Esophagus squamous epithelium (tissue), 5 donors: ENCODE data around the gene LHPP. TPM values are rescaled to one million over a fixed set of nuclear protein-coding genes. Genes with fewer than 3 reads are reported as not detected.

ENCODE experiments used
- DNase-seq: peaks from one replicate; lab custom pipeline; 2025; lab: John Stamatoyannopoulos, UW
- H3K27ac ChIP-seq, 4 donors: fragments of 200-600 bp; sonication (generic); one replicate each; pipeline ENCODE4 v1.5.1; 2016 to 2019; ENCODE audit warnings: mild to moderate bottlenecking in 1 of 4
- H3K27me3 ChIP-seq, 4 donors: fragments of 200-600 bp; sonication (generic); 1 replicate in 3 of 4; 2 replicates in 1 of 4; pipeline versions ENCODE4 v1.5.1 to v1.6.0; 2017 to 2021; ENCODE audit warnings: antibody characterized with exemption in 1 of 4
- H3K36me3 ChIP-seq, 3 donors: fragments of 200-600 bp; sonication (generic); one replicate each; pipeline ENCODE4 v1.5.1; 2016 to 2019
- H3K4me1 ChIP-seq, 3 donors: fragments of 200-600 bp; sonication (generic); one replicate each; pipeline ENCODE4 v1.5.1; 2017 to 2019
- H3K4me3 ChIP-seq, 4 donors: fragments of 200-600 bp; sonication (generic); 1 replicate in 3 of 4; 2 replicates in 1 of 4; pipeline ENCODE4 v1.5.1; 2016 to 2019; ENCODE audit warnings: mild to moderate bottlenecking in 2 of 4, moderate library complexity in 1 of 4
- H3K9me3 ChIP-seq, 3 donors: fragments of 200-600 bp; sonication (generic); one replicate each; pipeline ENCODE4 v1.5.1; 2016 to 2019
- POLR2A ChIP-seq, 4 donors: fragments of 450-650 bp; IDR thresholded peaks; one replicate each; pipeline ENCODE4 v1.6.1; 2017; ENCODE audit warnings: antibody characterized with exemption in 4 of 4, mild to moderate bottlenecking in 4 of 4, moderate library complexity in 3 of 4
- WGBS, 2 donors: methylation state at CpG; one replicate each; pipeline ENCODE4 v1.1.5; 2018; 5-methylcytosine and 5-hydroxymethylcytosine counted together
- intact Hi-C: fragments of 100-400 bp; cut with DNase I; formaldehyde crosslinking; loops from one replicate; pipeline ENCODE4 v1.15.0; 2022
- total RNA-seq, 4 donors: library from RNA; depleted of rRNA; stranded (reverse); fragments of >200 nt; gene quantifications; one replicate each; pipeline ENCODE4 v1.1.0, GENCODE V29; 2016
- TF ChIP-seq, protein P1 (sequence below), 6 experiments: fragments of 450-650 bp in 4 of 6; fragments of 200-600 bp in 2 of 6; sonication (generic) in 2 of 6; IDR thresholded peaks; one replicate each; pipeline ENCODE4 v1.5.1; 2016 to 2019; ENCODE audit warnings: antibody characterized with exemption in 6 of 6, mild to moderate bottlenecking in 4 of 6, moderate library complexity in 4 of 6
- donor health status: DM: yes; HTN: yes; CAD: no.

Gene LHPP
- total RNA-seq, 4 donors from 2014 or later: 13.9 to 41.1 (median 24.3) TPM

- no peak for DNase-seq
- Histone ChIP-seq H3K36me3 (peaks cover 0 to 7% (median 6%) of the 10 kb centered on the region in 3 donors), H3K9me3 (no peaks in the 10 kb centered on the region), H3K27ac (peak overlapping the region in 3 of 4 donors; percentile 50 to 83 (median 58)), H3K4me3 (no peak overlapping the region), H3K4me1 (peaks cover 59 to 99% (median 75%) of the 10 kb centered on the region in 3 donors), H3K27me3 (no peaks in the 10 kb centered on the region)
- no peak for TF ChIP-seq POLR2A (IDR thresholded peaks at IDR 0.05)
- TF ChIP-seq, protein P1, sequence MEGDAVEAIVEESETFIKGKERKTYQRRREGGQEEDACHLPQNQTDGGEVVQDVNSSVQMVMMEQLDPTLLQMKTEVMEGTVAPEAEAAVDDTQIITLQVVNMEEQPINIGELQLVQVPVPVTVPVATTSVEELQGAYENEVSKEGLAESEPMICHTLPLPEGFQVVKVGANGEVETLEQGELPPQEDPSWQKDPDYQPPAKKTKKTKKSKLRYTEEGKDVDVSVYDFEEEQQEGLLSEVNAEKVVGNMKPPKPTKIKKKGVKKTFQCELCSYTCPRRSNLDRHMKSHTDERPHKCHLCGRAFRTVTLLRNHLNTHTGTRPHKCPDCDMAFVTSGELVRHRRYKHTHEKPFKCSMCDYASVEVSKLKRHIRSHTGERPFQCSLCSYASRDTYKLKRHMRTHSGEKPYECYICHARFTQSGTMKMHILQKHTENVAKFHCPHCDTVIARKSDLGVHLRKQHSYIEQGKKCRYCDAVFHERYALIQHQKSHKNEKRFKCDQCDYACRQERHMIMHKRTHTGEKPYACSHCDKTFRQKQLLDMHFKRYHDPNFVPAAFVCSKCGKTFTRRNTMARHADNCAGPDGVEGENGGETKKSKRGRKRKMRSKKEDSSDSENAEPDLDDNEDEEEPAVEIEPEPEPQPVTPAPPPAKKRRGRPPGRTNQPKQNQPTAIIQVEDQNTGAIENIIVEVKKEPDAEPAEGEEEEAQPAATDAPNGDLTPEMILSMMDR (IDR thresholded peaks at IDR 0.05): no peak
- intact Hi-C loops: no loop called here
- WGBS, 2 donors: 60 to 96% methylated on average over 1 to 4 of the region's 9 CpGs
These were observed 167.0 kb downstream of the LHPP start for GRCh38 chr10:124628676-124629021.

DNA sequence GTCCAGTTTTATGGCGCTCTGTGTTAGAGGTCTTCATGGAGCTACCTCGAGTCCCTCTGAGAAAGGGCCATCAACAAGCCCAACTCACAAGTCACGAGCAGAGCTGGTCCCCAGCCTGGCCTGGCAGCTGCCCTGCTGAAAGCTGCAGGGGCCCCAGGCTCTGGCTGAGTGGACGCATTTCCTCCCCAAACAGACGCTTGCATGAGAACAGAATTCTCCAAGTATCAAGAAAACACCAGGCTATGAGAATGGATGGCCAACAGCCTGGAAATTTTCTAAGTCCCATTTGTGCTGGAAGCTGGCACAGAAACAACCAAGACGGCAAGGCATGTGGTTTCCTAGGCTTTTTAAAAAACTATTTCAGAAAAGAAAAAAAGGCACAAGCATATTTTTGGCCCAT lies 167.8 kb downstream of the LHPP start:
- H3K27me3 ChIP-seq: no peaks in the 10 kb centered on the region
- H3K27ac ChIP-seq: peak overlapping the region in 3 of 4 donors; percentile 50 to 83 (median 58)
- WGBS, 2 donors: 67 to 81% methylated on average over 1 to 3 of the region's 6 CpGs
- no peaks in the 10 kb centered on the region for H3K9me3 ChIP-seq
- intact Hi-C loops: no loop called here
- H3K4me1 ChIP-seq: peaks cover 59 to 91% (median 73%) of the 10 kb centered on the region in 3 donors
- peaks cover 0 to 3% (median 0%) of the 10 kb centered on the region in 3 donors for H3K36me3 ChIP-seq
- no peak overlapping the region for H3K4me3 ChIP-seq
- DNase-seq: no peak
- TF ChIP-seq, protein P1 (IDR thresholded peaks at IDR 0.05): no peak
- TF ChIP-seq POLR2A (IDR thresholded peaks at IDR 0.05): no peak

DNA sequence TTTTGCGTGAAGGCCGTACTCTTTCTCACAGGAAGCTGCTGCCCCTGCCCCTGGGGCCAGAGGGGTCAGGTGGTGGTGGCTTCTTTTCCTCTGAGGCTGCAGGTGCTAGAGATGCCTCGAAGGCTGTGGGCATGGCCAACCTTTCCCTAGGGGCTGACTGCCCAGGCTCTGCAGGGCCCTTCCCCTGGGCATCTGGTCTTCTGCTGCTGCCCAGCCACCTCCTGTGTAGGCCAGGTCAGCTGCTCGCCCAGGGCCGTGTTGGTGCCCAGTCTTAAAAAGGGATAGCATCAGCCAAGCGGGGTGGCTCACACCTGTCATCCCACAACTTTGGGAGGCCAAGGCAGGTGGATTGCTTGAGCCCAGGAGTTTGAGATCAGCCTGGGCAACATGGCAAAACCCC lies 168.2 kb downstream of the LHPP start:
- H3K27me3 ChIP-seq: no peaks in the 10 kb centered on the region
- no peaks in the 10 kb centered on the region for H3K9me3 ChIP-seq
- WGBS, 2 donors: 88 to 94% methylated on average over 2 of the region's 6 CpGs
- peak overlapping the region in 3 of 4 donors; percentile 37 to 83 (median 58) for H3K27ac ChIP-seq
- TF ChIP-seq, protein P1 (IDR thresholded peaks at IDR 0.05): no peak
- TF ChIP-seq POLR2A (IDR thresholded peaks at IDR 0.05): no peak
- intact Hi-C loops: no loop called here
- H3K36me3 ChIP-seq: no peaks in the 10 kb centered on the region
- no peak overlapping the region for H3K4me3 ChIP-seq
- no peak for DNase-seq
- peaks cover 59 to 87% (median 68%) of the 10 kb centered on the region in 3 donors for H3K4me1 ChIP-seq

DNA sequence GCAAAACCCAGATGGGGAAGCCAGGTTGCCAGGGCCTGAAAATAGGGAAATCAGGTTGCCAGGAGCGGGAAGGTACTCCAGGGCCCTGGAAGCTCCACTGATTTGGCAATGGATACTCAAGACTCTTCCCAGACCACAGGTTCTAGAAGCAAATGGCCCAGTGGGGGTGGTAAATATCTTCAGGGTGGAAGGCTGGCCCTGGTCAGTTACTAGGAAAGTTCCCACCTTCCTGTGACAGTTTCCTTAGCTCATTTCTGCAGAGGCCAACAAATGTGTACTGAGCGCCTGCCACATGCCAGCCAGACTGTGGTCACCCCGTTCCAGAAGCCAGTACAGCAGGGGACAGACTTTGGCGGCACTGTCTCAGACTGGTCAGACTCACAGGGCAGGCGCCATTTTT lies 168.9 kb downstream of the LHPP start:
- Histone ChIP-seq H3K27me3 (no peaks in the 10 kb centered on the region), H3K4me3 (no peak overlapping the region), H3K27ac (peak overlapping the region in 3 of 4 donors; percentile 75 to 83 (median 77)), H3K4me1 (peaks cover 54 to 80% (median 61%) of the 10 kb centered on the region in 3 donors), H3K36me3 (peaks cover 0 to 5% (median 2%) of the 10 kb centered on the region in 3 donors), H3K9me3 (no peaks in the 10 kb centered on the region)
- WGBS, 2 donors: 88 to 96% methylated on average over 3 to 4 of the region's 5 CpGs
- no peak for TF ChIP-seq POLR2A (IDR thresholded peaks at IDR 0.05)
- TF ChIP-seq, protein P1 (IDR thresholded peaks at IDR 0.05): no peak
- intact Hi-C loops: no loop called here
- no peak for DNase-seq

- Histone ChIP-seq H3K36me3 (peaks cover 0 to 14% (median 9%) of the 10 kb centered on the region in 3 donors), H3K9me3 (no peaks in the 10 kb centered on the region), H3K27me3 (no peaks in the 10 kb centered on the region), H3K27ac (peak overlapping the region; percentile 75 to 83 (median 77)), H3K4me3 (peak overlapping the region in 1 of 4 donors; percentile 24), H3K4me1 (peaks cover 39 to 72% (median 47%) of the 10 kb centered on the region in 3 donors)
- 35 to 67% methylated on average over 3 to 5 of the region's 19 CpGs for WGBS, 2 donors
- TF ChIP-seq POLR2A (IDR thresholded peaks at IDR 0.05): no peak
- TF ChIP-seq, protein P1 (IDR thresholded peaks at IDR 0.05): peak in 5 of 6 experiments; percentile 39 to 73 (median 68)
- DNase-seq: no peak
- intact Hi-C loops: no loop called here
These were observed 170.5 kb downstream of the LHPP start for GRCh38 chr10:124632064-124632531.
